GM23338 (cell line): ENCODE data around the gene CLTA. TPM values are rescaled to one million over a fixed set of nuclear protein-coding genes. Genes with fewer than 3 reads are reported as not detected.

ENCODE experiments used
- ATAC-seq: fragments of 200-7000 bp; cut with Tn5 transposase; 3 replicates; pipeline ENCODE4 v1.9.1; 2020
- DNase-seq: peaks from one replicate; pipeline ENCODE4 v3.0.0-alpha.2; 2015; ENCODE audit warnings: low spot score
- H2AFZ ChIP-seq: fragments of 200-600 bp; sonication (generic); 2 replicates; pipeline ENCODE4 v1.8.0; 2016; ENCODE audit warnings: antibody characterized with exemption, mild to moderate bottlenecking, moderate library complexity
- H3F3A ChIP-seq: fragments of 200-600 bp; sonication (generic); replicated peaks from 2 replicates; pipeline ENCODE4 v1.8.0; 2017; ENCODE audit warnings: antibody characterized with exemption, mixed run types, low read depth
- H3K27ac ChIP-seq: fragments of 200-600 bp; sonication (generic); 2 replicates; pipeline ENCODE4 v1.6.1; 2016; ENCODE audit warnings: low read depth
- H3K27me3 ChIP-seq: fragments of 200-600 bp; sonication (generic); 2 replicates; pipeline ENCODE4 v1.8.0; 2016; ENCODE audit warnings: mild to moderate bottlenecking, mixed run types, moderate library complexity; ENCODE audit not compliant: insufficient read depth
- H3K36me3 ChIP-seq: fragments of 200-600 bp; sonication (generic); 2 replicates; pipeline ENCODE4 v1.8.0; 2016; ENCODE audit warnings: mild to moderate bottlenecking; ENCODE audit not compliant: insufficient read depth
- H3K4me1 ChIP-seq: fragments of 200-600 bp; sonication (generic); 2 replicates; pipeline ENCODE4 v1.8.0; 2016; ENCODE audit warnings: mild to moderate bottlenecking, moderate library complexity; ENCODE audit not compliant: insufficient read depth
- H3K4me2 ChIP-seq: fragments of 200-600 bp; sonication (generic); 2 replicates; pipeline ENCODE4 v1.7.1; 2017; ENCODE audit warnings: mixed run types
- H3K4me3 ChIP-seq: fragments of 200-600 bp; sonication (generic); 2 replicates; pipeline ENCODE4 v1.6.1; 2016; ENCODE audit warnings: mixed run types
- H3K79me2 ChIP-seq: fragments of 200-600 bp; sonication (generic); replicated peaks from 2 replicates; pipeline ENCODE4 v1.8.0; 2017; ENCODE audit warnings: mild to moderate bottlenecking; ENCODE audit not compliant: insufficient read depth
- H3K9me2 ChIP-seq: fragments of 200-600 bp; sonication (generic); 2 replicates; pipeline ENCODE4 v1.8.0; 2017; ENCODE audit not compliant: insufficient read depth
- H4K20me1 ChIP-seq: fragments of 200-600 bp; sonication (generic); replicated peaks from 2 replicates; pipeline ENCODE4 v1.8.0; 2017; ENCODE audit warnings: mild to moderate bottlenecking; ENCODE audit not compliant: insufficient read depth
- H3K27ac Mint-ChIP-seq: 2 replicates; pipeline ENCODE4 v1.8.0; 2020; ENCODE audit warnings: inconsistent platforms, mild to moderate bottlenecking, moderate library complexity, mixed read lengths
- H3K27me3 Mint-ChIP-seq: 3 replicates; pipeline ENCODE4 v1.8.0; 2022; ENCODE audit warnings: low read depth, mild to moderate bottlenecking, moderate library complexity, mixed read lengths, inconsistent platforms; ENCODE audit not compliant: insufficient read depth, poor library complexity
- H3K36me3 Mint-ChIP-seq: 3 replicates; pipeline ENCODE4 v1.8.0; 2021; ENCODE audit warnings: low read depth, mild to moderate bottlenecking, inconsistent platforms, moderate library complexity, mixed read lengths
- H3K4me1 Mint-ChIP-seq: 3 replicates; pipeline ENCODE4 v1.8.0; 2020; ENCODE audit warnings: mild to moderate bottlenecking, inconsistent platforms, mixed read lengths
- H3K4me3 Mint-ChIP-seq: 3 replicates; pipeline ENCODE4 v1.8.0; 2021; ENCODE audit warnings: moderate library complexity, mild to moderate bottlenecking, inconsistent platforms, mixed read lengths
- H3K9me3 Mint-ChIP-seq: 3 replicates; pipeline ENCODE4 v1.8.0; 2020; ENCODE audit warnings: moderate library complexity, mild to moderate bottlenecking, inconsistent platforms, mixed read lengths
- CREB1 ChIP-seq: fragments of 250-450 bp; sonication (Bioruptor Pico); IDR thresholded peaks from 2 replicates; pipeline ENCODE4 v1.5.0; 2020; ENCODE audit warnings: low read depth, mild to moderate bottlenecking, moderate library complexity
- EZH2 ChIP-seq: fragments of 200-600 bp; sonication (generic); IDR thresholded peaks from one replicate; pipeline ENCODE4 v1.8.0; 2017; ENCODE audit warnings: antibody characterized with exemption, mild to moderate bottlenecking, low read depth; ENCODE audit not compliant: unreplicated experiment
- EZH2phosphoT487 ChIP-seq: fragments of 200-600 bp; sonication (generic); IDR thresholded peaks from one replicate; pipeline ENCODE4 v1.8.1; 2018; ENCODE audit warnings: antibody characterized with exemption; ENCODE audit not compliant: unreplicated experiment
- JUNB ChIP-seq: IDR thresholded peaks from one replicate; pipeline ENCODE4 v1.6.1; 2016; ENCODE audit warnings: antibody characterized with exemption; ENCODE audit not compliant: unreplicated experiment
- NANOG ChIP-seq: IDR thresholded peaks from 2 replicates; pipeline ENCODE4 v1.6.1; 2016; ENCODE audit warnings: antibody characterized with exemption, borderline replicate concordance
- POLR2AphosphoS5 ChIP-seq: IDR thresholded peaks from 2 replicates; pipeline ENCODE4 v1.6.1; 2016; ENCODE audit warnings: antibody characterized with exemption, low read depth
- STAT1 ChIP-seq: IDR thresholded peaks from one replicate; pipeline ENCODE4 v1.6.1; 2016; ENCODE audit warnings: antibody characterized with exemption; ENCODE audit not compliant: unreplicated experiment
- ZNF114 ChIP-seq: fragments of 250-450 bp; sonication (Bioruptor Pico); IDR thresholded peaks from 2 replicates; pipeline ENCODE4 v1.5.0; 2020; ENCODE audit warnings: mild to moderate bottlenecking, moderate library complexity
- ZNF331 ChIP-seq: fragments of 250-450 bp; sonication (Bioruptor Pico); IDR thresholded peaks from 2 replicates; pipeline ENCODE4 v1.5.0; 2020; ENCODE audit warnings: low read depth, mild to moderate bottlenecking, moderate library complexity
- polyA plus RNA-seq: library from polyadenylated mRNA; unstranded; fragments of >200 nt; fragmentation: Nextera tagmentation; extraction: Ambion mirVana; gene quantifications from 2 replicates; pipeline ENCODE4 v1.2.1, GENCODE V29; 2016
- total RNA-seq: library from RNA; depleted of rRNA; stranded (reverse); fragments of >200 nt; shearing (Covaris generic); gene quantifications from 2 replicates; pipeline ENCODE4 v1.2.3, GENCODE V29; 2014
- TF ChIP-seq, protein P1 (sequence below), 2 experiments: fragments of 200-600 bp in 1 of 2; sonication (generic) in 1 of 2; conservative IDR thresholded peaks; 2 replicates each; pipeline versions ENCODE4 v1.5.1 to v1.6.1; 2016 to 2017; ENCODE audit warnings: antibody characterized with exemption in 2 of 2, low read depth in 2 of 2, mild to moderate bottlenecking in 2 of 2, moderate library complexity in 1 of 2
- TF ChIP-seq, protein P2 (sequence below): IDR thresholded peaks from 2 replicates; pipeline ENCODE4 v1.6.1; 2016; ENCODE audit warnings: antibody characterized with exemption
- TF ChIP-seq, protein P3 (sequence below): IDR thresholded peaks from one replicate; pipeline ENCODE4 v1.6.1; 2018; ENCODE audit warnings: antibody characterized with exemption; ENCODE audit not compliant: unreplicated experiment
- TF ChIP-seq, protein P4 (sequence below): fragments of 250-450 bp; sonication (Bioruptor Pico); IDR thresholded peaks from 2 replicates; pipeline ENCODE4 v1.5.0; 2020; ENCODE audit warnings: mild to moderate bottlenecking, moderate library complexity

The CLTA gene
- total and polyA plus RNA-seq, 2 experiments from 2014 or later = 223 to 259 TPM

DNA sequence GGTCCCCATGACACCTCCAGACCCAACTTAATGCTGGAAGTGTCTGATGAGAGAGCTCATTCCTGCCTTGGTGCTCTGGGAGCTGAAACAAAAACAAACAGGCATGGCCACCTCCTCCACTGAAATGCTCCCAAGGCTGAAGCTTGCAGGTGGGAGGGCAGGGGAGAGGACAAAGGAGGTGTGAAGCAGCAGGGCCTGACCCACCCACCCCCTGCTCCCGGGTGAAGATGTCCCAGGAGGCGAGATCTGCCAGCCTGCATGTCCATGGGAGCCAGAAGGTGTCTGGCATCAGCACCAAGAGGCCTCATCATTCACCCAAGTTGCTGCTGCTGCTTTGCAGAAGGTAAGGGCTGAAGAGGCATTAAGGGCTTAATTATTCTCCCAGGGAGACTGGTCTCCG, 25.7 kb upstream of the CLTA start:
- no peak overlapping the region for H3K4me3 Mint-ChIP-seq
- no peak overlapping the region for H3K27ac ChIP-seq
- no peak overlapping the region for H3K27ac Mint-ChIP-seq
- H3K79me2 ChIP-seq = no peaks in the 10 kb centered on the region
- no peaks in the 10 kb centered on the region for H3K27me3 ChIP-seq
- H3K27me3 Mint-ChIP-seq = peaks cover 23% of the 10 kb centered on the region
- TF ChIP-seq STAT1 (no peak), EZH2 (no peak), JUNB (no peak), POLR2AphosphoS5 (no peak), NANOG (no peak), EZH2phosphoT487 (no peak), ZNF331 (no peak), ZNF114 (CRISPR knock-in tag) (no peak), CREB1 (CRISPR knock-in tag) (no peak)
- TF ChIP-seq, protein P1, sequence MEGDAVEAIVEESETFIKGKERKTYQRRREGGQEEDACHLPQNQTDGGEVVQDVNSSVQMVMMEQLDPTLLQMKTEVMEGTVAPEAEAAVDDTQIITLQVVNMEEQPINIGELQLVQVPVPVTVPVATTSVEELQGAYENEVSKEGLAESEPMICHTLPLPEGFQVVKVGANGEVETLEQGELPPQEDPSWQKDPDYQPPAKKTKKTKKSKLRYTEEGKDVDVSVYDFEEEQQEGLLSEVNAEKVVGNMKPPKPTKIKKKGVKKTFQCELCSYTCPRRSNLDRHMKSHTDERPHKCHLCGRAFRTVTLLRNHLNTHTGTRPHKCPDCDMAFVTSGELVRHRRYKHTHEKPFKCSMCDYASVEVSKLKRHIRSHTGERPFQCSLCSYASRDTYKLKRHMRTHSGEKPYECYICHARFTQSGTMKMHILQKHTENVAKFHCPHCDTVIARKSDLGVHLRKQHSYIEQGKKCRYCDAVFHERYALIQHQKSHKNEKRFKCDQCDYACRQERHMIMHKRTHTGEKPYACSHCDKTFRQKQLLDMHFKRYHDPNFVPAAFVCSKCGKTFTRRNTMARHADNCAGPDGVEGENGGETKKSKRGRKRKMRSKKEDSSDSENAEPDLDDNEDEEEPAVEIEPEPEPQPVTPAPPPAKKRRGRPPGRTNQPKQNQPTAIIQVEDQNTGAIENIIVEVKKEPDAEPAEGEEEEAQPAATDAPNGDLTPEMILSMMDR (conservative IDR thresholded peaks at IDR 0.05; ENCODE audit: low read depth in 2 of 2) = no peak
- TF ChIP-seq, protein P2, sequence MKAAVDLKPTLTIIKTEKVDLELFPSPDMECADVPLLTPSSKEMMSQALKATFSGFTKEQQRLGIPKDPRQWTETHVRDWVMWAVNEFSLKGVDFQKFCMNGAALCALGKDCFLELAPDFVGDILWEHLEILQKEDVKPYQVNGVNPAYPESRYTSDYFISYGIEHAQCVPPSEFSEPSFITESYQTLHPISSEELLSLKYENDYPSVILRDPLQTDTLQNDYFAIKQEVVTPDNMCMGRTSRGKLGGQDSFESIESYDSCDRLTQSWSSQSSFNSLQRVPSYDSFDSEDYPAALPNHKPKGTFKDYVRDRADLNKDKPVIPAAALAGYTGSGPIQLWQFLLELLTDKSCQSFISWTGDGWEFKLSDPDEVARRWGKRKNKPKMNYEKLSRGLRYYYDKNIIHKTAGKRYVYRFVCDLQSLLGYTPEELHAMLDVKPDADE = no peak
- TF ChIP-seq, protein P3, sequence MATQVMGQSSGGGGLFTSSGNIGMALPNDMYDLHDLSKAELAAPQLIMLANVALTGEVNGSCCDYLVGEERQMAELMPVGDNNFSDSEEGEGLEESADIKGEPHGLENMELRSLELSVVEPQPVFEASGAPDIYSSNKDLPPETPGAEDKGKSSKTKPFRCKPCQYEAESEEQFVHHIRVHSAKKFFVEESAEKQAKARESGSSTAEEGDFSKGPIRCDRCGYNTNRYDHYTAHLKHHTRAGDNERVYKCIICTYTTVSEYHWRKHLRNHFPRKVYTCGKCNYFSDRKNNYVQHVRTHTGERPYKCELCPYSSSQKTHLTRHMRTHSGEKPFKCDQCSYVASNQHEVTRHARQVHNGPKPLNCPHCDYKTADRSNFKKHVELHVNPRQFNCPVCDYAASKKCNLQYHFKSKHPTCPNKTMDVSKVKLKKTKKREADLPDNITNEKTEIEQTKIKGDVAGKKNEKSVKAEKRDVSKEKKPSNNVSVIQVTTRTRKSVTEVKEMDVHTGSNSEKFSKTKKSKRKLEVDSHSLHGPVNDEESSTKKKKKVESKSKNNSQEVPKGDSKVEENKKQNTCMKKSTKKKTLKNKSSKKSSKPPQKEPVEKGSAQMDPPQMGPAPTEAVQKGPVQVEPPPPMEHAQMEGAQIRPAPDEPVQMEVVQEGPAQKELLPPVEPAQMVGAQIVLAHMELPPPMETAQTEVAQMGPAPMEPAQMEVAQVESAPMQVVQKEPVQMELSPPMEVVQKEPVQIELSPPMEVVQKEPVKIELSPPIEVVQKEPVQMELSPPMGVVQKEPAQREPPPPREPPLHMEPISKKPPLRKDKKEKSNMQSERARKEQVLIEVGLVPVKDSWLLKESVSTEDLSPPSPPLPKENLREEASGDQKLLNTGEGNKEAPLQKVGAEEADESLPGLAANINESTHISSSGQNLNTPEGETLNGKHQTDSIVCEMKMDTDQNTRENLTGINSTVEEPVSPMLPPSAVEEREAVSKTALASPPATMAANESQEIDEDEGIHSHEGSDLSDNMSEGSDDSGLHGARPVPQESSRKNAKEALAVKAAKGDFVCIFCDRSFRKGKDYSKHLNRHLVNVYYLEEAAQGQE = no peak
- TF ChIP-seq, protein P4, sequence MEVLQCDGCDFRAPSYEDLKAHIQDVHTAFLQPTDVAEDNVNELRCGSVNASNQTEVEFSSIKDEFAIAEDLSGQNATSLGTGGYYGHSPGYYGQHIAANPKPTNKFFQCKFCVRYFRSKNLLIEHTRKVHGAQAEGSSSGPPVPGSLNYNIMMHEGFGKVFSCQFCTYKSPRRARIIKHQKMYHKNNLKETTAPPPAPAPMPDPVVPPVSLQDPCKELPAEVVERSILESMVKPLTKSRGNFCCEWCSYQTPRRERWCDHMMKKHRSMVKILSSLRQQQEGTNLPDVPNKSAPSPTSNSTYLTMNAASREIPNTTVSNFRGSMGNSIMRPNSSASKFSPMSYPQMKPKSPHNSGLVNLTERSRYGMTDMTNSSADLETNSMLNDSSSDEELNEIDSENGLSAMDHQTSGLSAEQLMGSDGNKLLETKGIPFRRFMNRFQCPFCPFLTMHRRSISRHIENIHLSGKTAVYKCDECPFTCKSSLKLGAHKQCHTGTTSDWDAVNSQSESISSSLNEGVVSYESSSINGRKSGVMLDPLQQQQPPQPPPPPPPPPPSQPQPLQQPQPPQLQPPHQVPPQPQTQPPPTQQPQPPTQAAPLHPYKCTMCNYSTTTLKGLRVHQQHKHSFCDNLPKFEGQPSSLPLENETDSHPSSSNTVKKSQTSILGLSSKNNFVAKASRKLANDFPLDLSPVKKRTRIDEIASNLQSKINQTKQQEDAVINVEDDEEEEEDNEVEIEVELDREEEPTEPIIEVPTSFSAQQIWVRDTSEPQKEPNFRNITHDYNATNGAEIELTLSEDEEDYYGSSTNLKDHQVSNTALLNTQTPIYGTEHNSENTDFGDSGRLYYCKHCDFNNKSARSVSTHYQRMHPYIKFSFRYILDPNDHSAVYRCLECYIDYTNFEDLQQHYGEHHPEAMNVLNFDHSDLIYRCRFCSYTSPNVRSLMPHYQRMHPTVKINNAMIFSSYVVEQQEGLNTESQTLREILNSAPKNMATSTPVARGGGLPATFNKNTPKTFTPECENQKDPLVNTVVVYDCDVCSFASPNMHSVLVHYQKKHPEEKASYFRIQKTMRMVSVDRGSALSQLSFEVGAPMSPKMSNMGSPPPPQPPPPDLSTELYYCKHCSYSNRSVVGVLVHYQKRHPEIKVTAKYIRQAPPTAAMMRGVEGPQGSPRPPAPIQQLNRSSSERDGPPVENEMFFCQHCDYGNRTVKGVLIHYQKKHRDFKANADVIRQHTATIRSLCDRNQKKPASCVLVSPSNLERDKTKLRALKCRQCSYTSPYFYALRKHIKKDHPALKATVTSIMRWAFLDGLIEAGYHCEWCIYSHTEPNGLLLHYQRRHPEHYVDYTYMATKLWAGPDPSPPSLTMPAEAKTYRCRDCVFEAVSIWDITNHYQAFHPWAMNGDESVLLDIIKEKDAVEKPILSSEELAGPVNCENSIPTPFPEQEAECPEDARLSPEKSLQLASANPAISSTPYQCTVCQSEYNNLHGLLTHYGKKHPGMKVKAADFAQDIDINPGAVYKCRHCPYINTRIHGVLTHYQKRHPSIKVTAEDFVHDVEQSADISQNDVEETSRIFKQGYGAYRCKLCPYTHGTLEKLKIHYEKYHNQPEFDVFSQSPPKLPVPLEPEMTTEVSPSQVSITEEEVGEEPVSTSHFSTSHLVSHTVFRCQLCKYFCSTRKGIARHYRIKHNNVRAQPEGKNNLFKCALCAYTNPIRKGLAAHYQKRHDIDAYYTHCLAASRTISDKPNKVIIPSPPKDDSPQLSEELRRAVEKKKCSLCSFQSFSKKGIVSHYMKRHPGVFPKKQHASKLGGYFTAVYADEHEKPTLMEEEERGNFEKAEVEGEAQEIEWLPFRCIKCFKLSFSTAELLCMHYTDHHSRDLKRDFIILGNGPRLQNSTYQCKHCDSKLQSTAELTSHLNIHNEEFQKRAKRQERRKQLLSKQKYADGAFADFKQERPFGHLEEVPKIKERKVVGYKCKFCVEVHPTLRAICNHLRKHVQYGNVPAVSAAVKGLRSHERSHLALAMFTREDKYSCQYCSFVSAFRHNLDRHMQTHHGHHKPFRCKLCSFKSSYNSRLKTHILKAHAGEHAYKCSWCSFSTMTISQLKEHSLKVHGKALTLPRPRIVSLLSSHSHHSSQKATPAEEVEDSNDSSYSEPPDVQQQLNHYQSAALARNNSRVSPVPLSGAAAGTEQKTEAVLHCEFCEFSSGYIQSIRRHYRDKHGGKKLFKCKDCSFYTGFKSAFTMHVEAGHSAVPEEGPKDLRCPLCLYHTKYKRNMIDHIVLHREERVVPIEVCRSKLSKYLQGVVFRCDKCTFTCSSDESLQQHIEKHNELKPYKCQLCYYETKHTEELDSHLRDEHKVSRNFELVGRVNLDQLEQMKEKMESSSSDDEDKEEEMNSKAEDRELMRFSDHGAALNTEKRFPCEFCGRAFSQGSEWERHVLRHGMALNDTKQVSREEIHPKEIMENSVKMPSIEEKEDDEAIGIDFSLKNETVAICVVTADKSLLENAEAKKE (CRISPR knock-in tag) = no peak
- 0 out of 2 replicates have a peak overlapping the region, but pooled peaks have one; percentile 32 for H3K4me2 ChIP-seq
- peaks cover 7% of the 10 kb centered on the region; the same call in 1 of the 2 replicates for H3F3A ChIP-seq
- ATAC-seq = no peak
- H2AFZ ChIP-seq = peak overlapping the region; percentile 38; the same call in 1 of the 2 replicates
- no peaks in the 10 kb centered on the region; the same call in none of the 3 replicates for H3K9me3 Mint-ChIP-seq
- peaks cover 6% of the 10 kb centered on the region; the same call in 2 of the 3 replicates for H3K36me3 Mint-ChIP-seq
- H3K36me3 ChIP-seq = no peaks in the 10 kb centered on the region
- peaks cover 27% of the 10 kb centered on the region for H3K4me1 ChIP-seq
- DNase-seq = no peak
- H3K4me1 Mint-ChIP-seq = peaks cover 46% of the 10 kb centered on the region
- H3K4me3 ChIP-seq = no peak overlapping the region
- peaks cover 3% of the 10 kb centered on the region; the same call in 1 of the 2 replicates for H3K9me2 ChIP-seq
- H4K20me1 ChIP-seq = no peaks in the 10 kb centered on the region
